Activated CD4-positive, alpha-beta T cell treated with anti-CD3 and anti-CD28 coated beads, Interleukin-2, amount 50 U/mL, for 1 hour (primary cell): ENCODE results near the gene SEC14L5.
"Not testable (repeated sequence)": the region's sequence is repeated elsewhere in the genome, so short reads cannot be mapped to it uniquely, and the experiment has no call there.

Experiments used
- DNase-seq: peaks from one replicate; pipeline ENCODE4 v3.0.0-alpha.2; 2020

SEC14L5 gene

DNA sequence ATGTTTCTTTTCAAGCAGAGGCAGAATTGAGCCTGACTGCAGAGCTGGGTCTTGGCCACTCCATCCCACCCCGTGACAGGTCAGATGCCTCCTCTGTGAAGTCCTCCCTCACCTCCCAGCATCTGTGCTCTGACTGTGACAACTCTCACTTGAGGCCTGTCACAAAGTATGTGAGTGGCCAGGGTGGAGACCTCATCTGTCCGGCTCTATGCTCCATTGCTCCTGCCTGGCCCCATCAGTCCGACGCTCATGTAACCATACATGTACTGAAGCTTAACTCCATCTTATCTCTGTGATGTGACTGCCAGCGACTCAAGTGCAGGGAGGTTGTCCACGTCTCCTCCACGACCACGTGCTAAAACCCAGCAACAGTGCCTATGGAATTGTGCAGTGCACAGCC, 24.7 kb upstream of the SEC14L5 start:
- no peak for DNase-seq

DNA sequence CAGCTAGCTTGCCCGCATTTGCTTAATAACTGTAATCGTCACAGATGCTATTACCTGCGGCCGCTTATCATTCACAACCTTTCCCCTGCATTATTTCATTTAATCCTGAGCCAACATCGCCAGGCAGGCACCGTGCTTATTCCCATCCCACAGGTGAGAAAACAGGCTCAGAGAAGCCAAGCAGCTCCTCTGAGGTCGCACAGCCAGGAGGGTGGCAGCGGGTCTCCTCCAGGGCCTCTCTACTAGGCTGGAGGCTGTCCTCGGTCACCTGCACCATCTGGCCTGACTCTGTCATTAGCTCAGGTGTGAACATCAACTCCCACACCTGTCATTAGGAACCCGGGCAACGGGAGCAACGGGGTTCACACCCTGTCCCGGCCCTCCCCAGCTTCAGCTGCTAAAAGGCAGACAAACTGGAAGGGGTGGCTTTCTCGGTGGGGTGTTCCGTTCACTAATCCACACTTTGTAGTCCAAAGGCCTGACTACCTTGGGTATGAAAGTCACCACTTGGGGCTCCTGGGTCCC, 24.2 kb upstream of the SEC14L5 start:
- DNase-seq, result no peak

DNA sequence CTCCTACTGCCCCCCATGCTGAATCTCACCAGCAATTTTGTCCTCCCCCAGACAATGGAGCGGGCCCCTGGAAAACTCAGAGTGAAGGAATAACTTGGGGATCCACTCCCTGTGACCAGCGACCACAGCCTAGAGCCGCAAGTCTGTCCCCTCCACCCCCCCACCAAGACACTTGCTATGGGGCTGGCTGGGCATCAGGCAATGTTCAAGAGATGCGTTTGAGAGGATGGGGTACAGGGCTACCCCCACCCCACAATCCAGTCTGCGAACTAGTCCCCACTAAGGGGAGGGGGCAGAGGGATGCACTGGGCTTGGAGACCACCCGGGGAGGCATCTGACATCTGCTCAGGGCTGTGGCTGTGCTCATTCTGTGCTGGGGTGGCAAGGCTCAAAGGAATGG, 23.5 kb upstream of the SEC14L5 start:
- no peak for DNase-seq

DNA sequence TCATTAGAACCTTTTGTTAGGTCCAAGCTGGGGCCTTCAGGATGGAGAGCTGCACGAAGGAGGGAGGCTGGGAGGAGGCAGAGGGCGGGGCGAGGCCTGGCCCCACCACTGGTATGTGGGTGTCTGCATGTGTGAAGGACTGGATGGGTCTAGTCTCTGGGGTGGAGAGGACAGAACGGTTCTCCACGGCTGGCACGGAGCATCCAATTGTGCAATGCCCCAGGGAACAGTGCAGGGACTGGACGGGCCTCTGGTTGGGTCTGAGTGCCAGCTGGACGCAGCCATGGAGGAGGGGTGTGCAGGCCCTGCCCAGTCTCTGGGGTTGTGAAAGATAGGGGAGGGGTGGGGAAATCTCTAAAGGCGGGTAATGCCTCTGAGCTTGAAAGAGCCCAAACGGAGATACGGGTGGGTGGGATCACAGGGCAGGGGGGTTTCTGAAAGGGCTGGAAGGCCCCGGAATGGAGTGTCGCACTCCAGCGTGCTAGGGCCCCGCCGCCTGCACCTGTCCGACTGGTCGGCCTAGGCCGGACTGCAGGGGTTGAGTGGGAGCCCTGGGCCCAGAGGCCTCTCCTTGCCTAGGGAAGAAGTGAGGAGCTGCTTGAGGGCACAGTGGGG, 22.8 kb upstream of the SEC14L5 start:
- no peak for DNase-seq

DNA sequence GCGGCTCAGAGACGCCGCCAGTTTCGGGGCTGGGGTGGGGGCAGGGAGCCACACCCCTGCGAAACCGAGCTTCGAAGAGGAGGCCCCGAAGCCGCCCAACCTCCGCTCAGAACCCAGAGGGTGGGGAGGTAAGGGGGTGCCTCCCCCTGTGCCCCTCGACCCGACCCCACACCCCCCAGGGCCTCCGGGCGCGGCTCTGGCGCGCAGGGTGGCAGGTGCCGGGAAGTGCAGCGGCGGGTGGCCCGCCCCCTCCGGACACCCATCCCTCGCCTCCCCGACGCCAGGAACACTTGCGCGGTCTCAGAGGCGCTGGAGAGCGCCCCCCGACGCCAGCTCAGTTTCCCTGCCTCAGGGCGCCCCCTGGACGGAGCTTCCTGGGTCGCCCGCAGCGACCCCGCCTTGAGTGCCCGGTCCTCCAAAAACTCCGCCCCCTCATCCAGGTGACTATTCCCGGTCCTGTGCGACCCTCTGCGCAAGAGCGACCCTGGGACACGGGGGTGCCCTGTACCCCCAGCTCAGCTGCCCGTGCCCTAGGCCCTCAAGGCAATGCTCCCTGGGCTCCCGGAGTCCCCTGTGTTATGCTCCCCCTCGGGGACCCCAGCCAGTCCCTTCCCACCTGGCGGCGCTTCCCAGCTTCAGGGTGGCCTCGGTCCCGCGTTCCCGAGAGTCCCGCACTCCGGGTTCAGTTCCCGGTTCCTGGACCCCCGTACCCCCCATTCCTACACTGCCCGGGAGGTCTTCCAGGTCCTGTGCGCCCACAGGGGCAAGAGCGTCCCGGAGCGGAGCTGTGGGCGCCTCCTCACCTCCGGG, 21.7 kb upstream of the SEC14L5 start:
- no peak for DNase-seq

DNA sequence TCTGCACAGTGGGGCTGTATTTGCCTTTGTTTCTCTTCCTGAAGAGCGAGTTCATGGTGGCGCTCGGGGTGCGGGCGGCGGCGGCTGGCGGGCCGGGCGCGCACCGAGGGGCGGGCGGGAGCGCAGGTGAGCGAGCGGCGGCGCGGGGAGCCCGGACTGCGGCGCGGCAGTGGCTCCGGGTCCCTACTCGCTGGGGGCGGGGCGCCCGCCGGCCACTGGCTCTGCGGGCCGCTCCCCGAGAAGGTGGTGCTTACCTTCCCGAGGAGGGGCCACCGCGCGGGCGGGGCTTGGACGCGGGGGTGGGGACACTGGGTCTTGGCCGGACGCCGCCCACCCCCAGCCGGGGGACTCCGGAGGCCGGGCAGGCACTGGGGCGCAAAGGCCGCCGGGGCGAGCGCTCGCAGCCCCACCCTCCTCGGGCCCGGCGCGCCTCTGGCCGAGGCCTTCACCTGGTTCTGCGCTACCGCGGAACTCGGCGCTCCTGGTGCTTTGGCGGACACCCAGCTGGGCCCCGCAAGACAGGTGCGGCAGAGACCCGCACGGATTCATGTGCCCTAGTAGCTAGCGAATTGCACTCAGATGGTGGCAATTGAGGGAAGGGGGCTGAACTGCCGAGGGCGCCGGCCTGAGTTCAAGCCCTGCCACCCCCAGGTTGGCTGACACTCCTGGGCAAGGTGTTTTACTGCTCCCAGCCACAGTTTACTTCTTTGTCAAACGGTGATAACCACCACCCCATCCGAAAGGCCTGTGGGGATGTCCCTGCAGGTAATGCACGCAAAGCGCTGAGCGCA, 20.9 kb upstream of the SEC14L5 start, which contains the start of gene PPL:
PPL (minus strand) TSS at position 158 of the 791 bp plus-strand sequence; CDS start at position 55, 103 bp downstream.
- no peak for DNase-seq

DNA sequence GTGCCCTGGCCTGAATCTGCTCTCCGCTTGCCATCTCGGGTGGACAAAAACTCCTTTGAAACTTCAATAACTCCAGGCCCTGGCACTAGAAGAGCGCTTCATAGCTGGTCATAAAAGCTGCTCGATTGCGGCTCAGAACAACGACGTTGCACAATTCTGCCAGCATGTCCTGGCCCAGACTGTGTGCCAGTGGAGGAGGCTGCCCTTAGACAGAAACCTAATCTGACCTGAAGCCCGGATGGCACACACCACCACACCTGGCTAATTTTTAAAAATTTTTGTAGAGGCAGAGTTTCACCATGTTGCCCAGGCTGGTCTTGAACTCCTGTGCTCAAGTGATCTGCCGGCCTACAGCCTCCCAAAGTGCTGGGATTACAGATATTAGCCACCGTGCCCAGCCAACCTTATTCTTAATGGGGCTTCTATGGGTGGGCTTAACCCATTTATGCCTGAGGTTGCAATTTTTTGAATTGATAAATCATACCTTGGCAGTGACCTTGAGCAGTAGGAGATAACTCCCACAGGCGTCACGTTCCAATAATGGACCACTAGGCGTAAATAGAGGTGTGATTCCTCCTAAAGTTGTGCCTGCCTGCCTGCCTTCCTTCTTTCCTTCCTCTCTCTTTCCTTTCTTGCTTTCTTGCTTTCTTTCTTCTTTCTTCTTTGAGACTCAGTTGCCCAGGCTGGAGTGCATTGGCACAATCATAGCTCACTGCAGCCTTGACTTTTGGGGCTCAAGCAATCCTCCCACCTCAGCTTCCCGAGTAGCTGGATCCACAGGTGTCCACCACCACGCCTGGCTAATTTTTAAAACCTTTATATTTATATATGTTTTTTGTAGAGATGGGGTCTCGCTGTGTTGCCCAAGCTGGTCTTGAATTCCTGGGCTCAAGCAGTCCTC, 20.1 kb upstream of the SEC14L5 start:
- no peak for DNase-seq

DNA sequence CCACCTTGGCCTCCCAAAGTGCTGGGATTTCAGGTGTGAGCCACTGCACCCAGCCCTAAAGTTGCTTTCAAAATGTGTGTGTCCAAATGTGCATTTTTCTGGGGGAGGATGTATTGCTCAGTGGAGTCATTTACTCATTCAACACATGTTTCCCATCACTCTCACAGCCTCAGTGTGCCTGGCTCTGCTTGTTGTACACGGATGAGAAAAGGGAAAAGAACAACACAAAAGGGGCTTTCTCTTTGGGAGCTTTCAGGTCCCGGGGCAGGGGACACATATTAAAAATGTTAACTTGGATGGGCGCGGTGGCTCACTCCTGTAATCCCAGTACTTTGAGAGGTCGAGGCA, 19.5 kb upstream of the SEC14L5 start:
- no peak for DNase-seq

DNA sequence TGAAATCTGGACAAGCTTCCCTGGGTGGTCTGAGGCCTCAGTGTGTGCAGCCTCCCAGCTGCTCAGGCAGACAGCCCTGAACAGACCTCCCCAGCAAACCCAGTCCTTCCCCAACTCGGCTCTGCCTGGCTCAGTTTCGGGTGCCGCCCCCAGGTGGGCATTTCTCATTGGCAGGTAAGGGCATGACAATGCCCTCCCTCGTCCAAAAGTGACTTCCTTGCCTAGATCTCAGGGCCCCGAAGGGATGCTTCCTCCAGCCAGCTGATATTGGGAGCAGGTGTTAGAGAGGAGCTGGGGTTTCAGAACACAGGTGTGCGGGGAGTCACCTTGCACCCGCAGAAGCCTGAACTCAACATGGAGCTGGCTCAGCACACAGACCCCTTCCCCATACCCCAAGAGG, 17.4 kb upstream of the SEC14L5 start:
- DNase-seq, result no peak

DNA sequence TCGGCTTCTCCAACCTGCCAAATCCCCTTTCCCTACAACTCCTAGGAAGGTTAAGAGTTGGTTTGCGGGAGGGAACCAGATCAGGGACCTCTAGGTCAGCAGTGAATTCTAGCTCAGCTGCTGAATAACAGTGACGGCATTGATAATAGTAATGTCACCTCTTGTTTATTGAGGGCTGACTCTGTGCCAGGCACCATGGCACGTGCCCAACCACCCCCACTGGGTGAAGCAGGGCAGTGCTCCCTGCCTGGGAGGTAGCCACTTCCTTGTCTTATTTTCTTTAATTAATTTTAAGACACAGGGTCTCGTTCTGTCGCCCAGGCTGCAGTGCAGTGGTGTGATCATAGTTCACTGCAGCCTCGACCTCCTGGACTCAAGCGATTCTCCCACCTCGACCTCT, 15.6 kb upstream of the SEC14L5 start:
- DNase-seq, result no peak

DNA sequence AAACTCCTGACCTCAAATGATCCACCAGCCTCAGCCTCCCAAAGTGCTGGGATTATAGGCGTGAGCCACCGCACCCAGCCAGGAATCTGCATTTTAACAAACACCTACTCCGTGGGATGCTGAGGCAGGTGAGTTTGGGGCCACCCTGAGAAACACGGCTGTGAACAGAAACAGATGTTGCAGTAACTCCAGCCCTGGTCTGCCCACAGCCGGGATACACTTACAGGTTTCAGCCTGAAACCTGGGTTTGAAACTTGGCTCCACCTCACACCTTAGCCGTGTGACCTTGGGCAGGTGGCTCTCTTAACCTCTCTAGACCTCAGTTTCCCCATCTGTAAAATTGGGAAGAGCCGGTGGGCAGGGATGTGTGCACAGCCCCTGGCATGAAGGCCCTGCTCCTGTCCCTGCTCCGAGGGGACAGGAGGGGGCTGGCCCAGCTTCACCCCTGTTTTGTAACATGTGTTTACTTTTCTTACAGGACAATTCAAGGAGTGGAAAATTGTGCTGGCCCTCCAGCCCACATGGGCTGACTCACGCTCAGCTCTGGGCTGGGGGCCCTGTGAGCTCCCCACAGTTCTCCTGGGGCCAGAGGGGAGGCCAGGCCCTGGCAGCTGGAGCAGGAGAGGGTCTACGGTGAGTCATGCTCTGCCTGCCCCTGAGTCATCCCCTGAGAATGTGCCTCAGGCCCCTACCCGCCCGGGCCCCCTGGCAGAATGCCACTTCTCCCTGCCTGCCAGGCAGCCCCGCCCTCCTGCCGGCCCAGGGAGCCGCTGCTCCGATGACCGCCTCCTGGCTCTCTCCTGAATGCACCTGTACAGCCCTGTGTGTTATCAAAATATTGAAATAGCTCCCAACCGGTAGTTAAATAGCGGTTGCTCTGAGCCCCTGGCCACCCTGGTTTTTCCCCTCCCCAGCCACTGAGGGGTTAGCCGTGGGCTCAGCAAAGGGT, 13.5 kb upstream of the SEC14L5 start:
- no peak for DNase-seq

DNA sequence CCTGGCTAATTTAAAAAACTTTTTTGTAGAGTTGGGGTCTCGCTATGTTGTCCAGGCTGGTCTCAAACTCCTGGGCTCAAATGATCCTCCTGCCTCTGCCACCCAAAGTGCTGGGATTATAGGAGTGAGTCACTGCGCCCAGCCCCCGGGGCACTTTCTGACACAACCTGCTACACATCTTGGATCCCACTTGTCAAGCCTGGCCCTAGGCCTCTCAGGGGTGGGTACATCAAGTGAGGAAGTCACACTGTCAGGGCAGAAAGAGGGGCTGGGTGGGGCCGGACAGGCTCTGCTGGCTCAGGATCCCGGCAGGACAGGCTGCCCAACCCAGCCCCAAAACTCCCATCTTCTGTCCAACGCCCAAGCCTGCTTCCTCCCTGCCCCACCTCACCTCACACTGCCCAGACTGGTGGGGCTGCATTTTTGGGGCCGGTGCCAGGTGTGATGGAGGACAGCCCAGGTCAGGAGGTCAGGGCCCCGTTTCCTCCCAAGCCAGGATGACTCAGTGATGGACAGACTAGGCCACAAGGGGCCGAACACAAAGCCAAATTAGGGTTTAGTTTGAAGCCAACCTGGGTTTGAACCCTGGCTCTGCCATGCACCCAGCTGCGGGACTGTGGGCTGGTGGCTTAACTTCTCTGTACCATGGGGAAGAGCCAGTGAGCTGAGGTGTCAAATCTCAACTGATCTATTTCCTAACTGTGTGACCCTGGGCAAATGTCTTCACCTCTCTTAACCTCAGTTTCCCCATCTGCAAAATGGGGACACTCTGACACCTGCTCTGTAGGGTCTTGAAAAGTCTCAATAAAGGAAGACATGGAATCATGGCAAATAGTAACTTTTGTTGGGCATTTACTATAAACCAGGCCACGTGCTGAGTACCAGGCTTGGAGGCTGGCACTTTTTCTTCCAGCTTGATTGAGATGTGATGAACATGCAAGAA, 12.3 kb upstream of the SEC14L5 start:
- DNase-seq, result no peak

DNA sequence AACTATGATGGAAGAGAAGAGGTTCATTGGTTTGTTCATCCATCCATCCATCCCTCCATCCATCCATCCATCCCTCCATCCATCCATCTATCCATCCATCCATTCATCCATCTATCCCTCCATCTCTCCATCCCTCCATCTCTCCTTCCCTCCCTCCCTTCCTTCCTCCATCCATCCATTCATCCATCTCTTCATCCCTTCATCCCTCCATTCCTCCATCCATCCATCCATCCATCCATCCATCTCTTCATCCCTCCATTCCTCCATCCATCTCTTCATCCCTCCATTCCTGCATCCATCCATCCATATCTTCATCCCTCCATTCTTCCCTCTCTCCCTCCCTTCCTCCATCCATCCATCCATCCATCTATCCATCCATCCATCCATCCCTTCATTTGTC, 11.2 kb upstream of the SEC14L5 start:
- no peak for DNase-seq

DNA sequence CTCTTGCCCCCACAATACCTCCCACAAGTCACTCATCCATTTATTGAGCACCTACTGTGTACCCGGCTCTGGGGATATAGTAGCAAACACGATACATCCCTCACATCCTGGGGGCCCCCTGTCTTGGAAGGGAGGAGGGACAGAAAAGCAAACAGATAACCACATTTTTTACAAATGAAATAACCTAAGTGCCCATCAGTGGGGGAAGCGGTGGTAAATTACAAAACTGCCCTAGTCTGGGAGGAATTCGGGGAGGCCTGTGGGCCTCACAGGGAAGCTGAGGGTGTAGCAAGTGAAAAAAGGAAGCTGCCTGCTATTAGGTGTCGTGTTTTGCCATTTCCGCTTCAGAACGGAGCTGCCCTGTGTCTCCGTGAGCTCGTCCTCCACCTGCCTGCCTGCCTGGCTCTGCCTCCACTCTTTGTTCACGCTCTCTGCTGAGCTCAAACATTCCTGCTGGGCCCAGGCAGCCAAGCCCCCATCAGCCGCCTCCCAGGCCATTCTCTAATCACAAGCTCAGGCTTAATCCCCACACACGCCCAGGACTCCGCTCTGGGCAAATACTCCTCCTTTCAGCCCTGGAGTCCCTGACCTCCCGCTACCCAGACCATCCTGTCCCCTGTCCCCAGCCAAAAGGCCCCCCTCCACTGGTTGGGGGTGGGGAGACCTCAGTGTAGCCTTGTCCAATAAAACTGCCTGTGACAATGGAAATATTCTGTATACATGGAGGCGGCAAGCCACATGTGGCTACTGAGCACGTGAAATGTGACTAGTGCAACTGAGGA, 10.2 kb upstream of the SEC14L5 start:
- DNase-seq, result no peak

DNA sequence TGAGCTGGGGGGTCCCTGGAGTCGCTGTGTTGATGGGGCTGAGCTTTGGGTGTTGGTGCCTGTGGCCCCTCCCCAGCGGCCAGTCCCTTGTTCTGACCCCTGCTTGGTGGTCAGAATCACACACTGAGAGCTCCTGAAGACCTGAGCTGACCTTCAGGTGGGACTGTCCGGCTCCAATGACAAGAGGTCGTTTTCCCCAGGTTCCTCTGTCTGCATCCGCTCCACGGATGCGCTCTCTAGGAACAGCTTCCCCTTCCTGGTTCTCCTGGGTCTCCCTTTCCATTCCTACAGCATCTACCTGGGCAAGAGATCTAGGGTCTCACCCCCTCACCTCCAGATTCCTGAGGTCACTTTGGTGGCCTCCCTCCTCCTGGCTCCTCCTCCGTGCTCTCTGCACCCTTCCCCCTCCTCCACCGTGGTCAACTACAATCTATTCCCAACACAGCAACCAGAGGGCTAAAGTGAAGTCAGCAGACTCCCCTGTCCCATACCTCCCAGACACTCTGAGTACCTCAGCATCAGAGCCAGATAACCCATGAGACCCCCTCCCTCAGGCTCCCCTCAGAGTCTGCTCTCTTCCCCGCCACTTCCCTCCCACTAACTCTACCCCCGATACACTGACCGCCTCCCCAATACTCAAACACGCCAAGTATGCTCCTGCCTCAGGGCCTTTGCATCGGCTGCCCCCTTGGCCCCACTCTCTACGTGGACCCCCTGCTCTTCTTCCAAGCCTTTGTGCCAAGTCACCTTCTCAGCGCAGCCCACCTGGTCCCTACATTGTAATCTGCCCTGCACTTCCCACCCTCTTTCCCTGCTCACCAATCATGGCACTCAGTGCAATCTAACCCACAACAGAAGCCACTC, 9.0 kb upstream of the SEC14L5 start:
- DNase-seq, result no peak

DNA sequence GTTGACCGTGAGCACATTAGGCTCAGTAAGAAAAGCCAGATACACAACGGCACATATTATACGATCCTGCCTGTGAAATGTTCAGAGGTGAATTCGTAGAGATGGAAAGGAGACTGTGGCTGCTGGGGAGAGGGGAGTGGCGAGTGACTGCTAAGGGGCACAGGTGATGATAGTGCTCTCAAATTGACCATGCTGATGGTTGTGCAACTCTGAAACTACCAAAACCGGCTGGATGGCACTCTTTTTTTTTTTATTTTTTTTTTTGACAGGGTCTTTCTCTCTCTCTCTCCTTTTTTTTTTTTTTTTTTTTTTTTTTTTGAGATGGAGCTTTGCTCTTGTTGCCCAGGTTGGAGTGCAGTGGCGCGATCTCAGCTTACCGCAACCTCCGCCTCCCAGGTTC, 8.1 kb upstream of the SEC14L5 start:
- no peak for DNase-seq

DNA sequence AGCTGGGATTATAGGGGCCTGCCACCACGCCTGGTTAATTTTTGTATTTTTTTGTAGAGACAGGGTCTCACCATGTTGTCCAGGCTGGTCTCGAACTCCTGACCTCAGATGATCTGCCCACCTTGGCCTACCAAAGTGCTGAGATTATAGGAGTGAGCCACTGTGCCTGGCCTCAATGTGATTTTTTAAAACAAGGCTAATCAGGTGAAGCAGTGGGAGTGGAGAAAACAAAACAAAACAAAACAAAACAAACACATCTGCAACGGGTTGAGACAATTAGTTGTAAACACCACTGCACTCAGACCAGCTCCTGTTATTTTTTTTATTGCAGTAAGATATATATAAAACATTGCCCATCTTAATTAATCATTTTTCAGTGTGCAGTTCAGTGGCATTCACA, 6.5 kb upstream of the SEC14L5 start:
- DNase-seq, result not testable (repeated sequence)

DNA sequence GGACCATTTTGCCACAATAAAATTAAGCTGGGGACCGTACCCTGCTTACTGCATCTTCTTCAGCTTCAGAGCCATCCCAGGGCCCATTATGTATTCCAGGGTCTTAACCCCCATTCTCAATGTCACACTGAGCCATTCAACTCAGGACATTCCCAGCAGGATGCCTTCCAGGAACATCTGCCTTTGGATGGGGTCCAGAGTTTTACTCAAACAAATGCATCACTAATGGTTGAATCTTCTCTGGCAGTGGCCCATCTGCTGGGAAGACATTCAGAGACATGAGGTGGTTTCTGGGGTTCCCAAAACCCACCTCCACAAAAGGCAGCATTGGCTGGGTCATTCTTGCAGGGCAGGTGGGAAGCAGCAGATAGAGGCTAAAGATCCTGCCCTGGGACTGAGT, 3.4 kb upstream of the SEC14L5 start:
- no peak for DNase-seq

DNA sequence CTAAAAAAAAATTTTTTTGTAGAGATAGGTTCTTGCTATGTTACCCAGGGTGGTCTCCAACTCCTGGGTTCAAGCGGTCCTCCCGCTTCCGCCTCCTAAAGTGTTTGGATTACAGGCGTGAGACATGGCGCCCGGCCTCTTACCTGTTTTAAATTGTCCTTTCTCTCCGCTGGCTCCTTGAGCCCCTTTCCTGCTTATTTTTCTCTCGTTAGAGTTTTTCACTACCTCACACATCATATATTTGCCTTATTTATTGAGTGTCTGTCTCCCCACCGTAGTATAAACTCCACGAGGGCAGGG, 760 bp upstream of the SEC14L5 start:
- no peak for DNase-seq
